GM18520 (cell line): Measurements from ENCODE around the gene MYH16.
"Not testable (repeated sequence)": the region's sequence is repeated elsewhere in the genome, so short reads cannot be mapped to it uniquely, and the experiment has no call there.

Source experiments
- ATAC-seq: cut with Tn5 transposase; IDR thresholded peaks from one replicate; pipeline ENCODE4 v1.9.1; 2021; ENCODE audit not compliant: unreplicated experiment

The MYH16 gene

DNA sequence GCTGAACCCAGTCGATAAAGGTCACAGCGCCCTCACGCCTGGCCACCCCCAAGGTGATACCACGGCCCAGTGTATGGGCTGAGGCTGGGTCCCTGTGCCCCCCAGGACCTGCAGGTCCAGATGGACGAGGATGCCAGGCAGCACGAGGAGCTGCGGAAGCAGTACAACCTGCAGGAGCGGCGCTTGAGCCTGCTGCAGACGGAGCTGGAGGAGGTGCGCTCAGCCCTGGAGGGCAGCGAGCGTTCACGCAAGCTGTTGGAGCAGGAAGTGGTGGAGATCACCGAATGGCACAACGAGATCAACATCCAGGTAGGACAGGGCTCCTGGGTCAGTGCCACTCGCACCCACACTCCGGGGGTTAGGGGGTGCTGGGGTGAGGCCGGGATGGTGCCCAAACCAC lies 28.9 kb downstream of the MYH16 start:
- ATAC-seq: no peak

DNA sequence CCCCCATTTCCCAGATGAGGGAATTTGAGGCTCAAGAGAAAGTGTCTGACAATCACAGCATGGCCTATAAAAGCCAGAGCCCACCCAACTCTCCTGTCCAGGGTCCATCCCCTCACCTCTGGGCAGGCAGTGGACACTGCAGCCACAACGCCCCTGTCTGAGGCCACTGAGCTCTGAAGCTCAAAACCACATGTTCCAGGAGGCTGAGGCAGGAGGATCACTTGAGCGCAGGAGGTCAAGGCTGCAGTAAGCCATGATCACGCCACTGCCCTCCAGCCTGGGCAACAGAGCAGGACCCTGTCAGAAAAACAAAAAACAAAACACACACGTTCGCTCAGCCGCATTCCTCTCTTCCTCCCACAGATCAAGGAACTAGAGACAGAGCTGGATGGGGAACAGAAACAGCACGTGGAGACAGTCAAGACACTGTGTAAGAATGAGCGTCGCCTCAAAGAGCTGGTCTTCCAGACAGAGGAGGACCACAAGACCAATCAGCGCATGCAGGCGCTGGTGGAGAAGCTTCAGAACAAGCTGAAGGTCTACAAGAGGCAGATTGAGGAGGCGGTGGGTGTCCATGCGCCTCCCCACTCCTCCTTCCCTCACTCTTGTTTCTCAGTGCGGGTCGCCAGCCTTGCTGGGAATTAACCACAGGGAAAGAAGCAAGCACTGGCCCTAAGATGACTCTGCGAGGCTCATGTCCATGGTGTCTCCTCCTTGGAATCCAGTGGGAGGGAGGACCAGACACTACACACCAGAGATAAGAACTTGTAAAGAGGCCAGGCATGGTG lies 33.0 kb downstream of the MYH16 start:
- no peak for ATAC-seq

GRCh38 chr7:99308461-99309074 lies 35.9 kb downstream of the MYH16 start:
- no peak for ATAC-seq

GRCh38 chr7:99309111-99309510 lies 36.5 kb downstream of the MYH16 start:
- ATAC-seq: no peak

DNA sequence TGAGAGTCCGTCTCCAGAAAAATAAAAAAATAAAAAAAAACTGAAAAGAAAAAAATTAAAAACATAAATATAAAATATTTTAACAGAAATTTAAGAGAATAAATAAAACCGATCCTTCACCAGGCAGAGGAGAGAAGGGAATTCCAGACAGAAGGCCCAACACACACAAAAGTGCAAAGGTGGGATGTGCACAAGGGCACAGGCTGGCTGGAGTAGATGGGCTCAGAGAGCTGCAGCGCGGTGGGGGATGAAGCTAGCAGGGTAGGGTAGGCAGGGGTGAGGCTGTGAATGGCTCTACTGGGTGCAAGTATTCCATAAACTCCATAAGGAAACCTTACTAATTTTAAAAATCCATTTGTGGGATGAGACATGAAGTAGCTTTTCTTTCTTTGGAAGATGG lies 37.4 kb downstream of the MYH16 start:
- no peak for ATAC-seq

DNA sequence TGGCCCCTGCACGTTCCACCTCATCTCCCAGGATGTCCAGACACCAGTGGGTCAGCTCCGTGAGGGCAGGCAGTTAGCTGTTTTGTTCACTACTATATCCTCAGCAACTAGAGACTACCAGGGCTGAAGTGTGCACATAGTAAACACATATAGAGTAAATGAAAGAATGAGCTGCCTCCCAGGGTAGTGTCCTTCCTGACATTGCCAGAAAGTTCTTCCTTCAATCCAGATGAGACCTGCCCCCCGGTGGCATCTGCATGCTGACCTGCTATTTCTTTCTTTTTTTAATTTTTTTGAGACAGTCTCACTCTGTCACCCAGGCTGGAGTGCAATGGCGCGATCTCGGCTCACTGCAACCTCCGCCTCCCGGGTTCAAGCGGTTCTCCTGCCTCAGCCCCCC lies 39.1 kb downstream of the MYH16 start:
- no peak for ATAC-seq

GRCh38 chr7:99312316-99313203 lies 39.9 kb downstream of the MYH16 start:
- ATAC-seq: no peak

DNA sequence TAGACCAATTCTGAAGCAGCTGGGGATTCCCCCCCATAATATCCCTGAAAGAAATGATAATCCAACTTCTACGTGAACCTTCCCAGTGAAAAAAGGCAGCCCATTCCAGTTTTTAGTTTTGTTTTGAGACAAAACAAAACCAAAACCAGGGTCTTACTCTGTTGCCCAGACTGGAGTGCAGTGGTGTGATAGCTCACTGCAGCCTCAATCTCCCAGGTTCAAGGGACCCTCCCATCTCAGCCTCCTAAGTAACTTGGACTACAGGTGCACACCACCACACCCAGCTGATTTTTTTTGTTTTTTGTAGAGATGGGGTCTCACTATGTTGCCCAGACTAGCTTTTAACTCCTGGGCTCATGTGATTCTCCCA lies 40.5 kb downstream of the MYH16 start:
- ATAC-seq: no peak

DNA sequence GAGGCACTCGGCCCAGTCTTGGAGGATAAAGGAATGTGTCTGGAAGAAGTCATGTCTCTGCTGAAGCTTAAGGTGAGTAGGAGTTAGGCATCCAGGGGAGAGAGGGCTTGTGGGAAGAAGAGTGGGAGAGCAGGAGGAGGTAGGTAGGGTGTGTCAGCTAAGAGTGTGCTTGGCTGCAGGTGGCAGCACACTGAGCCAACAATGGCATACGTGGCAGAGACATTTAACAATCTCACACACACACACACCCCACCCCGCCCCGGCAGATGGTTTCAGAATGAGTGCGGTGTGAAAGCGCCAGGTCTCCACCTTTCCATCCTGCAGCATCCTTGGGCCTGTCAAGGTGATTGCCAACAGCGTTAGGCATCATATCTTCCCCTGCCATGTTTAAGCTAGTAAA lies 41.9 kb downstream of the MYH16 start:
- no peak for ATAC-seq

GRCh38 chr7:99320371-99320770 lies 47.7 kb downstream of the MYH16 start:
- no peak for ATAC-seq

GRCh38 chr7:99322659-99323058 lies 50.0 kb downstream of the MYH16 start:
- ATAC-seq: not testable (repeated sequence)

DNA sequence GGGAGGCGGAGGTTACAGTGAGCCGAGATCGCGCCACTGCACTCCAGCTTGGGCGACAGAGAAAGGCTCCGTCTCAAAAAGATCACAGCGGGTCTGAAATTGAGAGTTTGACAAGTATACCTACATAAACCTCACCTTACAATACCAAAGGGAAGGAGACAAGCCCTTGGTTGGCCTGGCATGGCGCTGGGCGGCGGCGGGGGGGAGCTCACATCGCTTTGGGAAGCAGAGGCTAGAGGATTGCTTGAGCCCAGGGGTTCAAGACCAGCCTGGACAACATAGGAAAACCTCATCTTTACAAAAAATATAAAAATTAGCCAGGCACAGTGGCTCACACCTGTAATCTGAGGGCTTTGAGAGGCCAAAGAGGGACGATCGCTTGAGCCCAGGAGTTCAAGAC lies 51.9 kb downstream of the MYH16 start:
- ATAC-seq: no peak

DNA sequence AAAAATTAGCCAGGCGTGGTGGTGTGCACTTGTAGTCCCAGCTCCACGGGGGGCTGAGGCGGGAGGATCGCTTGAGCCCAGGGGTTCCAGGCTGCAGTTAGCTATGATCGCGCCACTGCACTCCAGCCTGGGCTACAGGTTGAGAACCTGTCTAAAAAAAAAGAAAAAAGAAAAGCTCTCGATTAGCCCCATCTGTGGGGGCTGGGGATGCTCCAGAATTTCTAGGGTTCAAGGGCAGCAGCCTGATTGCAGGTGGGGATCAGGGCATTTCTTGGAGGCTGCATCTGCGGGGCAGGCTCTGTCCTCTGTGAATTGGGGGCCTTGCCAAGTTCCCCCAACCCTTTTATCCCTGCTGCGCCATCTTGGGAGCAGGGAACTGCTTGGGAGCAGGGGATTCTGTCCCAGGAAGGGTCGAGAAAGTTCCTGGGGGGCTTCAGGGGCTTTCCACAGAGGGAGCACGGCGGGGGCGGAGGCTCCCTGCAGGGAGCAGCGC lies 52.4 kb downstream of the MYH16 start:
- no peak for ATAC-seq

GRCh38 chr7:99325592-99326407 lies 53.2 kb downstream of the MYH16 start, which contains the start of gene ARPC1A:
TSS of gene ARPC1A (plus strand) at chr7:99325898. CDS start at chr7:99333354, 7,456 bp downstream.
- peak; percentile 90 for ATAC-seq

- no peak for ATAC-seq
Measured at GRCh38 chr7:99326408-99326782, 53.8 kb downstream of the MYH16 start.

DNA sequence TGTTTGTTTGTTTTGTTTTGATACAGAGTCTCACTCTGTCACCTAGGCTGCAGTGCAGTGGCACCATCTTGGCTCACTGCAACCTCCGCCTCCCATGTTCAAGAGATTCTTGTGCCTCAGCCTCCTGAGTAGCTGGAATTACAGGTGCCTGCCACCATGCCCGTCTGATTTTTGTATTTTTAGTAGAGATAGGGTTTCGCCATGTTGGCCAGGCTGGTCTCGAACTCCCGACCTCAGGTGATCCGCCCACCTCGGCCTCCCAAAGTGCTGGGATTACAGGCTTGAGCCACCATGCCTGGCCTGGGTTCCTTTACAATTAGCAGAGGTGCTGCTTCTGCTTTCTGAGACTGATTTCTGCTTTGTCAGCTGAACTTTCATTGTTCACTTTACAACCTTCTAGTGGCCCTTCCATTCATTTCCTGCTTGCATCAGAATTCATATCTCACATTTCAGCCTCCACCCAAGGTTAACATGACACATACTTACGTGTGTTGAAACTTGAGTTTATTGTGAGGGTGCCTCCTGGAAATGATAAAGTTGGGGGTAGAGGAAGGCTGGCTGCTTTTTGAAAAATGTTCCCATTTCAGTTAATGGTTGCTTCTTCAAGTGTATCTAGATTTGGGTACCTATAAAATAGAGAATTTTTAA lies 57.8 kb downstream of the MYH16 start:
- not testable (repeated sequence) for ATAC-seq

- ATAC-seq: no peak
Measured at GRCh38 chr7:99331002-99331401, 58.4 kb downstream of the MYH16 start.

GRCh38 chr7:99339595-99339994 lies 67.0 kb downstream of the MYH16 start:
- no peak for ATAC-seq

DNA sequence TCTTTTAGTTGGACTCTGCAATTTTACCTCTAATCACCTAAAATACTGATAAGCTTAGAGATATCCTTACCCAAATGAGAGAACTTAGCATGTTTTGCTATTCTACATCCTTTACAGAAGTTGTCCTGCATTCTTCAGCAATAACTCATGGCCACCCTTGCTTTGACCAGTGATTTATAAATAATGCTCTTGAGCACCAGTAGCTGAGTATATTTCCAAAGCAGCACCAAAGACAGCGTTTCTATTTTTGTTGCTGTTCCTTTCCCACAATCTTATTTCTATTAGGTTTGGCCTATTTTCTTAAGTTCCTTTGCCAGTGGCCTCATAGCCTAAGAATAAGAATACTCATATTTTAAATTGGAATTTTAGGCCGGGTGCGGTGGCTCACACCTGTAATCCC lies 68.0 kb downstream of the MYH16 start:
- no peak for ATAC-seq

- no peak for ATAC-seq
Measured at GRCh38 chr7:99344061-99344647, 71.5 kb downstream of the MYH16 start.
